ENCODE measurements around the gene CCDC97. TPM values are rescaled to one million over a fixed set of nuclear protein-coding genes. Genes with fewer than 3 reads are reported as not detected.

The CCDC97 gene
- total RNA-seq, 2 experiments from 2014 or later: 15.0 to 36.6 TPM

DNA sequence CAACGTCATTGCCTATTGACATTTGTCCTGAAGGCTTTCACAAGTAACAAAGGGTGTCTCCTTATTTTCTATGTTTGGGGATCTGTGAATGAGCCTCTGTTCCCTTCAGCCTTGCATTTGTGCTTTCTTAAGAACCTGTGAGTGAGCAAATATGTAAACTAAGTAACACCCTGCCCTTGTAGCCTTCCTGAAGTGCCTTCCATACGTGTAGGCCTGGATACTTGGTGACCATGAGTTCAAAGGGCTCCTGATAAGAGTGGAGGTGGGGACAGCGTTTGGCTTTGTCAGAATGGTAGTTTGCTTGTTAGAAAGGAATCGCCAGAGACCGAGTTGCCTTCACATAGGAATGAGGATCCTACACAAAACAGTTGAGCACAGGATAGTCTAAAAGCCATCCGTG lies 14.5 kb upstream of the CCDC97 start:
- Histone ChIP-seq H4K20me1 (ENCODE audit: insufficient read depth, low read length) (no peaks in the 10 kb centered on the region), H3K4me1 (ENCODE audit: insufficient read depth, low read length, poor library complexity, severe bottlenecking) (peaks cover 16% of the 10 kb centered on the region), H3K4me3 (ENCODE audit: low read depth, low read length, poor library complexity, severe bottlenecking) (no peak overlapping the region), H3K4me2 (ENCODE audit: low read length) (no peak overlapping the region), H3K9me3 (ENCODE audit: low read length) (no peaks in the 10 kb centered on the region), H2AFZ (ENCODE audit: low read length) (no peak overlapping the region), H3K79me2 (ENCODE audit: insufficient read depth, low read depth, low read length) (no peaks in the 10 kb centered on the region), H3K36me3 (ENCODE audit: insufficient read depth, low read length) (peaks cover 100% of the 10 kb centered on the region), H3K9me2 (ENCODE audit: insufficient read depth, low read length) (no peaks in the 10 kb centered on the region), H3K27ac (ENCODE audit: low read depth, low read length, poor library complexity, severe bottlenecking) (no peak overlapping the region)
- ChIA-PET CTCF (ENCODE audit: unreplicated experiment) (no interaction called here), POLR2A (interaction anchor here (0.7 kb wide), 1 partner anchor 33 kb away, joined by 3 read pairs; no protein-coding TSS in a partner anchor)
- TF ChIP-seq, protein P1, sequence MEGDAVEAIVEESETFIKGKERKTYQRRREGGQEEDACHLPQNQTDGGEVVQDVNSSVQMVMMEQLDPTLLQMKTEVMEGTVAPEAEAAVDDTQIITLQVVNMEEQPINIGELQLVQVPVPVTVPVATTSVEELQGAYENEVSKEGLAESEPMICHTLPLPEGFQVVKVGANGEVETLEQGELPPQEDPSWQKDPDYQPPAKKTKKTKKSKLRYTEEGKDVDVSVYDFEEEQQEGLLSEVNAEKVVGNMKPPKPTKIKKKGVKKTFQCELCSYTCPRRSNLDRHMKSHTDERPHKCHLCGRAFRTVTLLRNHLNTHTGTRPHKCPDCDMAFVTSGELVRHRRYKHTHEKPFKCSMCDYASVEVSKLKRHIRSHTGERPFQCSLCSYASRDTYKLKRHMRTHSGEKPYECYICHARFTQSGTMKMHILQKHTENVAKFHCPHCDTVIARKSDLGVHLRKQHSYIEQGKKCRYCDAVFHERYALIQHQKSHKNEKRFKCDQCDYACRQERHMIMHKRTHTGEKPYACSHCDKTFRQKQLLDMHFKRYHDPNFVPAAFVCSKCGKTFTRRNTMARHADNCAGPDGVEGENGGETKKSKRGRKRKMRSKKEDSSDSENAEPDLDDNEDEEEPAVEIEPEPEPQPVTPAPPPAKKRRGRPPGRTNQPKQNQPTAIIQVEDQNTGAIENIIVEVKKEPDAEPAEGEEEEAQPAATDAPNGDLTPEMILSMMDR (conservative IDR thresholded peaks at IDR 0.05; ENCODE audit: low read length): no peak
- no peak for TF ChIP-seq EZH2phosphoT487 (IDR thresholded peaks at IDR 0.05; ENCODE audit: borderline replicate concordance, low read depth, low read length)
- intact Hi-C loops (cut with micrococcal nuclease; ENCODE audit: unreplicated experiment): no loop called here
- TSS peak; percentile 21 for BruUV-seq (replicated peaks)
- no peak for DNase-seq (ENCODE audit: low spot score)

DNA sequence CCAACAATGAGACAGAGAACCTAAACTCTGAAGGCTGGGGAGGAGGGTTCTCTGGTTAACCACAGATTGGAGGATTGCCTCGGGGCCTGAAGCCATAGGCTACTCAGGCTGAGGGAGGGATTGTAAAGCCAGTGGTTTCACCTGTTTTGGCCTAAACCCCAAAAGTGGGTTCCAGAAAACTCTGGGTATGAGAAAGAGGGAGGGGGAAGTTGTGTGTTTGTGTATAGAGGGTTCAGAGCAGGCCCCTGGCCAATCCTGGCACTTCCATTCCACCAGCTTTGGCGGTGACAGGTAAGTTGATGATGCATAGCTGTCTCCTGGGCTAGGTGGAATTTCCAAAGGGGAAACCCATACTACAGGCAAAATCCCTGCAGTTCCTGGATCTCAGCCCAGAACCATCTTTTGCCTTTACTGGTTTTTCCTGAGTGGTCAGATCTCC lies 13.5 kb upstream of the CCDC97 start:
- TF ChIP-seq, protein P1 (conservative IDR thresholded peaks at IDR 0.05; ENCODE audit: low read length): no peak
- no peak for TF ChIP-seq EZH2phosphoT487 (IDR thresholded peaks at IDR 0.05; ENCODE audit: borderline replicate concordance, low read depth, low read length)
- no peak overlapping the region for H2AFZ ChIP-seq (ENCODE audit: low read length)
- no peak overlapping the region for H3K4me2 ChIP-seq (ENCODE audit: low read length)
- H4K20me1 ChIP-seq (ENCODE audit: insufficient read depth, low read length): no peaks in the 10 kb centered on the region
- intact Hi-C loops (cut with micrococcal nuclease; ENCODE audit: unreplicated experiment): no loop called here
- H3K4me1 ChIP-seq (ENCODE audit: insufficient read depth, low read length, poor library complexity, severe bottlenecking): peaks cover 16% of the 10 kb centered on the region
- ChIA-PET POLR2A (no interaction called here), CTCF (ENCODE audit: unreplicated experiment) (no interaction called here)
- no peak for DNase-seq (ENCODE audit: low spot score)
- no peaks in the 10 kb centered on the region for H3K79me2 ChIP-seq (ENCODE audit: insufficient read depth, low read depth, low read length)
- peak overlapping the region; percentile 14 for H3K27ac ChIP-seq (ENCODE audit: low read depth, low read length, poor library complexity, severe bottlenecking)
- no peak overlapping the region for H3K4me3 ChIP-seq (ENCODE audit: low read depth, low read length, poor library complexity, severe bottlenecking)
- H3K36me3 ChIP-seq (ENCODE audit: insufficient read depth, low read length): peaks cover 100% of the 10 kb centered on the region
- no peaks in the 10 kb centered on the region for H3K9me3 ChIP-seq (ENCODE audit: low read length)
- H3K9me2 ChIP-seq (ENCODE audit: insufficient read depth, low read length): no peaks in the 10 kb centered on the region
- no TSS peak for BruUV-seq (replicated peaks)

DNA sequence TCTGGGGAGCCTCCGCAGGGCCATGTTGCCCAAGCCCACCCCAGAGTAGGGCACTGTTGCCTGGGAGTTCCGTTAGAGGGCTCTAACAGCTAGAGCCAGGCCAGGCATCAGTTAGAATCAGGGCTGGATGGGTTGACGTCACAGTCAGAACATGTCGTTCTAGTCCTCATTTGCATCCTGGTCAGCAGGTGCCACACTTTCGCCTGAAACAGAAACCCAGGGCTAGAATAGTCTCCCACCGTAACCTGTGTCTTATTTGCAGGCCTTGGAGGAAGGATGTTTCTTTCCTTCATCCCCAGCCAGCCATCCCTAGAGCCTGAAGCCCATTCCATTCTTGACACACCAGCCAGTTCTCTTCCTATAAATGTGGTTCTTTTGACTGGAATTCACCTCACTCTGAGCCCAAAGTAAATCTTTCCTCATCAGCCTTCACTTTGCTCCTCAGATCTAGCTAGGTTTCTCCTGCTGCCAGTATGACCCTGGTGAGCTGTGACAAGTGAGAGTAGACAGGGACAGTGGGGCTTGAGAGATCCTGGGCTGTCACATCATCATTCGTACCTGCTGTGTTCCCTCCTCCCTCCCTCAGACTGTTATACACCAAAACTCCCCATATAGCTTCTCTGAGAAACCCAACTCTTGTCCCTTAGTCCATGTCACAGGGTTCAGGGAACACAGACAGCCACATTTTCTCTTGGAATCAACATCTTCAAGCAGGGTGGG lies 12.2 kb upstream of the CCDC97 start:
- TF ChIP-seq EZH2phosphoT487 (IDR thresholded peaks at IDR 0.05; ENCODE audit: borderline replicate concordance, low read depth, low read length): no peak
- TF ChIP-seq, protein P1 (conservative IDR thresholded peaks at IDR 0.05; ENCODE audit: low read length): no peak
- Histone ChIP-seq H3K36me3 (ENCODE audit: insufficient read depth, low read length) (peaks cover 100% of the 10 kb centered on the region), H3K9me3 (ENCODE audit: low read length) (no peaks in the 10 kb centered on the region), H3K27ac (ENCODE audit: low read depth, low read length, poor library complexity, severe bottlenecking) (peak overlapping the region; percentile 14), H3K9me2 (ENCODE audit: insufficient read depth, low read length) (no peaks in the 10 kb centered on the region), H2AFZ (ENCODE audit: low read length) (no peak overlapping the region), H3K4me3 (ENCODE audit: low read depth, low read length, poor library complexity, severe bottlenecking) (no peak overlapping the region), H4K20me1 (ENCODE audit: insufficient read depth, low read length) (no peaks in the 10 kb centered on the region), H3K79me2 (ENCODE audit: insufficient read depth, low read depth, low read length) (no peaks in the 10 kb centered on the region), H3K4me1 (ENCODE audit: insufficient read depth, low read length, poor library complexity, severe bottlenecking) (peaks cover 16% of the 10 kb centered on the region), H3K4me2 (ENCODE audit: low read length) (peak overlapping the region; percentile 21; the same call in 1 of the 2 replicates)
- POLR2A ChIA-PET: interaction anchor here (0.7 kb wide), 1 partner anchor 689 kb away, joined by 3 read pairs; no protein-coding TSS in a partner anchor
- intact Hi-C loops (cut with micrococcal nuclease; ENCODE audit: unreplicated experiment): no loop called here
- BruUV-seq (replicated peaks): no TSS peak
- peak; percentile 34 for DNase-seq (ENCODE audit: low spot score)
- CTCF ChIA-PET (ENCODE audit: unreplicated experiment): interaction anchor here (1.4 kb wide), 1 partner anchor 10 kb away, joined by 5 read pairs; no protein-coding TSS in a partner anchor
